HG03442 (cell line): ENCODE results near the gene ABHD10.
A peak's percentile ranks its signal among the peaks of the same experiment; 100 is the strongest.

Experiments used
- ATAC-seq: cut with Tn5 transposase; IDR thresholded peaks from one replicate; pipeline ENCODE4 v1.9.1; 2021; ENCODE audit warnings: mild to moderate bottlenecking, moderate library complexity; ENCODE audit not compliant: unreplicated experiment

ABHD10 gene

GRCh38 chr3:111978583-111979433 lies at the start of gene ABHD10:
Gene ABHD10, plus strand, starts transcription at chr3:111979026. Its CDS starts 36 bp downstream, at chr3:111979062.
- peak; percentile 95 for ATAC-seq

GRCh38 chr3:111929484-111929883 lies 49.3 kb upstream of the ABHD10 start:
- no peak for ATAC-seq

DNA sequence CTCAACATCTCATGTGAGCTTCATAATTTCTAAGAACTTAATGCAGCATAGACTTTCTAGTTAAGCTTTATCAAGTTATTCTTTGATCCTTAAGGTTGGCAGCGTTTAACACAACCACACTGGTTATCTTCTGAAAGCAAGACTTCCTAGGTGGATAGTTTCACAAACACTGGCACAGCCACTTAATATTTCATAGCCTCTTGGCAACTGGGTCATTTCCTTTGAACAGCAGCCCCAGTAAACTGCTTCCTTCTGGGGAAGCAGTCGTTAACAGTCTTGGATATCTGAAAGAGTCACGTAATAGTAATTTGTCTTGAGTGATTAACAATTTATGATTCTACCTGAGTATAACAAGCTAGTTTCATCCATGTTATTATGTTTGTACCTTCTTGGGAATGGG lies 45.9 kb upstream of the ABHD10 start:
- no peak for ATAC-seq

- no peak for ATAC-seq
These were observed 42.5 kb upstream of the ABHD10 start for GRCh38 chr3:111936191-111936841.

- no peak for ATAC-seq
These were observed 41.9 kb upstream of the ABHD10 start for GRCh38 chr3:111936967-111937366.

- no peak for ATAC-seq
These were observed 41.0 kb upstream of the ABHD10 start for GRCh38 chr3:111937871-111938270.

GRCh38 chr3:111939873-111940272 lies 39.0 kb upstream of the ABHD10 start:
- ATAC-seq, result no peak

GRCh38 chr3:111943533-111943932 lies 35.3 kb upstream of the ABHD10 start:
- no peak for ATAC-seq

GRCh38 chr3:111944372-111944771 lies 34.5 kb upstream of the ABHD10 start:
- ATAC-seq, result no peak

DNA sequence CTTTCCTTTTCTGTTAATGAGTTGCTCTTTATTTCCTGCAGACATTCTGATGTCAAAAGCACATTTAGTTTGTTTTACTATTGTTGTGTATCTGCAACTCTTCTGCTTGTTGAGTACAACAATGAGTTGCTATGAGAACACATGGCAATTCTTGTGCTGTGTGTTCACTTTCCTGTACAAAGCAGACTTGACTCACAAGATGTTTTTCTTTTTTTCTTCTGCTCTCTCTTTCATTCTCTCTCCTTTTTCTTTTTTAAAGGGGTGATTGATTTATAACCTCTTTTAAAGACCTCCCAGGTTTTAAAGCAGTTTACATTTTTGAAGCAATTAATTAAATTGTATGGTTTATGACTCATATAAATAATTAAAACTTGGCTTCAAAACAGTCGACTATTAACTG lies 31.6 kb upstream of the ABHD10 start:
- ATAC-seq, result no peak

GRCh38 chr3:111948786-111949185 lies 30.0 kb upstream of the ABHD10 start:
- ATAC-seq, result no peak

DNA sequence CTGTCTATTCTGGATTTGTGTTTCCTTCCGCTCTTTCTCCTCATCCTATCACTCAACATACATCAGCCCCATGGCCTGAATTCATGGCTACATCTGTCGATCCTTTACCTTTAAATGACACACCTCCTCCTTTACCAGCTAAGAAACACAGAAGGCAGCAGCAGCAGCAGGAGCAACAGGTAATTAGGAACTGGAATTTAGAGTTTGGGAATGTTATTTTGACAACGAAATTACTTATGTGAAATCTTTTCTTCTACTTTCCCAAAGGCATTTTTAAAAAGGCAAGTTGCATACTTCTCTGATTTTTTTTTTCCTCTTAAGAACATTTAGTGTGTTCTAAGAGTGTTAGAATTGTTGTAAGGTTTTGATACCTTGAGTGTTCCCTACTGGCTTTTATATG lies 29.1 kb upstream of the ABHD10 start:
- no peak for ATAC-seq

DNA sequence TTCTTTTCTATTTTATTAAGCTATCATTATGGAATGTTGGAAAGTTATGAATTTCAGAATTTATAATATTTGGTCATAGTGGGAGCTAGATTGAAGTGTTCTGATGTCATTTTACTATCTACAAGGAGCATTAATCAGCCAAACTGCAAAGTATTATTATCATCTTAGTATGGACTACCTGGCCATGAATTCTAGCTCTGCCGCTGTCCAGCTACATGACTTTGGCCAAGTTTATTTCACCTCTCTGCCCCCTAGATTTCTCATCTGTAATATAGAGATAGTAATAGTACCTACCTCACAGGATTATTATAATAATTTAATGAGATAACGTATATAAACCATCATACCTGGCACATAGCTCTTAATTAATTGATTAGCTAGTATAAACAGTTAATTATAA lies 27.8 kb upstream of the ABHD10 start:
- ATAC-seq, result no peak

GRCh38 chr3:111952086-111952485 lies 26.7 kb upstream of the ABHD10 start:
- no peak for ATAC-seq

GRCh38 chr3:111952866-111953450 lies 25.9 kb upstream of the ABHD10 start:
- no peak for ATAC-seq

DNA sequence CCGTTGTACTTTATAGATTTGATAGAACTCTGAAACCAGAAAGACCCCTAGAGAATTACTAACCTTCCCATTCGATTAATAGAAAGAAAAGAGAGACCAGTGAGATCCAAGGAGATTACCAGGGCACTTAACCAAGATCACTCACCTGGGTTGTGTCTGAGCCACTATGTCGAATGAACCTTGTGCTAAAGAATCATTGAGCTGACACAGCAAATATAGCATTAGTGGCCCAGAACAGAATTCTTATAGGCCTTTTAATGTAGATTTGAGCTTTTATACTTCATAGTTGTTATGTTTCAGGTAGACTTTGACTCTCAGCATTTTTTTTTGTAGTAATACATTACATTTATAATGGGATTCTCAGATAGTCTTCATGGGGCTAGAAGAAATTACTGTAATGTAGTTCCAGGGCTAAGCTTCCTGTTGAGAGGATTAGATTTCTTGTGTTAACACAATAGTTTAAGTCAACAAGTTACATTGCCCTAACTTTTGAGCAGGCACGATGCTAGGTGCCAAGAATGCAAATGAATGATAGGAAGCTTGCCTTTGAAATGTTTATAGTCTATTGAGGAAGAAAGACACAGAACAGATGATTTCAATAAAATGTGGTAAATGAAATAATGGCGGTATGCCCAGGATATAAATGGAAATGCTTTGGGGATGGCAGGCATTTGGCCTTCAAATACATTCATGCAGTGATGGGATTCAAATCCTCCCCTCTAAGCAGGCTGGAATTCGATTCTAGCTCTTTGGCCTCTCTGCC lies 24.4 kb upstream of the ABHD10 start:
- ATAC-seq, result no peak

- ATAC-seq, result no peak
These were observed 22.9 kb upstream of the ABHD10 start for GRCh38 chr3:111955876-111956275.

GRCh38 chr3:111956449-111956848 lies 22.4 kb upstream of the ABHD10 start:
- ATAC-seq, result no peak

GRCh38 chr3:111956995-111957734 lies 21.7 kb upstream of the ABHD10 start:
- ATAC-seq, result no peak

DNA sequence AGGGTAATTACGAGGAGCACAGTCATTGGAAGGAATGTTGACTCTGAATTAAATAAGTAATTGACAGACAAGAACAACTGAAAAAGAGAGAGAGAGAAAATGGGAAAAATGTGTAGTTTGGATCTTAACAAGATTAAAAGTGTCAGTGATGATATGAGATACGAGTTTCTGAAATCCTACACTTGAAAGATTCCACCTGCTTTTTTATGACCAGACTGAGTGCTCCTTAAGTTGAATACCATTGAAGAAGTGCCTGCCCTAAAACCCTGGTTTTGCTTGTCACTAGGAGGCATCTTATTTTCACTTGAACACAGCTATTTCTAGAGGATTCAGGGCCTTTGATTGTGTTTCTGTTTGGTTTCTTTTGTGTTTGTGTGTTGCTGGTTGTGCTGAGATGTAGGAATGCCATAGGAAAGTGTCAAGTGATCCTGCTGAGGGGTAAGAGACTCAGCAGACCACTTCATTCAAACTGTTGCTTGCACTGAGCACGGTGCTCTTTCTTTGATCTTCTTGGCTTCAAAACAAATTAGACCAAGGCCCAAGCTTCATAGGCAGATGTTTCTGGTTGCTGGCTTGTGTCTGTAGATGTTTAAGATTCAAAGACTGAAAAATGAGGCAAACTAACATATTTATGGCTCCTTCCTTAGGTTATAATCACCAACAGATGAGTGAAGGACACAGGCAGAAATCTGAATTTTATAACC lies 17.2 kb upstream of the ABHD10 start:
- no peak for ATAC-seq
